Astrocyte (in vitro differentiated cells and primary cell): ENCODE data around the gene PYGO2.

Source experiments
- CTCF ChIP-seq: IDR thresholded peaks from 2 replicates; pipeline ENCODE4 v1.5.1; 2011; ENCODE audit warnings: low read depth, mild to moderate bottlenecking, inconsistent platforms, low read length, moderate library complexity; ENCODE audit not compliant: insufficient read depth
- EZH2 ChIP-seq: IDR thresholded peaks from 2 replicates; pipeline ENCODE4 v1.6.1; 2012; ENCODE audit warnings: mild to moderate bottlenecking, low read length, inconsistent platforms; ENCODE audit not compliant: insufficient read depth

DNA sequence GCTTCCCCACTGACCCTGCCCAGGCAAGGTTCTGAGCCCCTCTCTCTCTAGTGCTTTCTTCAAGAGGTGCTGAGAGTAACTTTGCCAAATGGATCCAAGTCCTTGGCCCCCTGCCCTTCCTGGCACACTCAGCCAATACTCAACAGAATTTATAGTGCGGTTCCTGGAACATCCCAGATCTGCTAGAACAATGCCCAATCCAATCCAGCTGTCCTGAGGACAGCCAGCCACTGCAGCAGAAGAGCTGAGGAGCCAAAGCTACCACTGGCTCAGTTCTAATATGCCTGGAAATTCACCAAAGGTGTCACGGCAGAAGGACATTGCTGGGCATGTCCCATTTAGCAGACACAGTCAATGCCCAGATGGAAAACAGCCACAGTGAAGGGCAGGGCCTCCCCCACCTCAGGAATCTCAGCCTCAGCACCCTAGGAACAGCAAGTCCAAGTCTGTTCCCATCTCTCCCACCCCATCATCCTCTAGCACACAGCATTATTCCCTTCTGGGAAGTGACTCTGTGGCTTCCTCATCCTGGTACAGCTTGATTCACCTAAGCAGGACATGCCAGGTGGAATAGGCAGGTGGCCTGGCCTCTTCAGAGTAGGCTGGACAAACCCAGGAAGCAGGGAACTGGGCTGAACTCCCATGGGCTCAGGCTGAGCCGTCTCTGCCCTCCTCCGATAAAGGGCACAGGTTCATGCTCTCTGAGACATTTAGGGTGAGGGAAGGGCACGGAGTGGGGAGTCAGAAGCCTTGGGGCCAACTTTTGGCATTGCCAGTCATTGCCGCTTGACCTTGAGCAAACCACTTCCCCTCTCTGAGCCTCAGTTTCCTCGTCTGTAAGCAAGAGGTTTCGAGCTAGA is 49.7 kb downstream of the PYGO2 start:
- TF ChIP-seq EZH2 (no peak), CTCF (no peak)
